ES-I3 (cell line): ENCODE measurements around the gene ANKRD40.

Source experiments
- H3K36me3 ChIP-seq: 2 replicates; pipeline ENCODE4 v1.6.1; 2013; ENCODE audit warnings: mild to moderate bottlenecking, low read length, control low read depth, moderate library complexity; ENCODE audit not compliant: insufficient read depth
- H3K4me1 ChIP-seq: 2 replicates; pipeline ENCODE4 v1.6.1; 2013; ENCODE audit warnings: mild to moderate bottlenecking, control low read depth, low read length; ENCODE audit not compliant: insufficient read depth
- H3K9ac ChIP-seq: 2 replicates; pipeline ENCODE4 v1.6.1; 2013; ENCODE audit warnings: low read depth, mild to moderate bottlenecking, low read length, moderate library complexity
- H3K9me3 ChIP-seq: 2 replicates; pipeline ENCODE4 v1.6.1; 2013; ENCODE audit warnings: mild to moderate bottlenecking, low read length, moderate library complexity; ENCODE audit not compliant: control insufficient read depth, insufficient read depth

The ANKRD40 gene

DNA sequence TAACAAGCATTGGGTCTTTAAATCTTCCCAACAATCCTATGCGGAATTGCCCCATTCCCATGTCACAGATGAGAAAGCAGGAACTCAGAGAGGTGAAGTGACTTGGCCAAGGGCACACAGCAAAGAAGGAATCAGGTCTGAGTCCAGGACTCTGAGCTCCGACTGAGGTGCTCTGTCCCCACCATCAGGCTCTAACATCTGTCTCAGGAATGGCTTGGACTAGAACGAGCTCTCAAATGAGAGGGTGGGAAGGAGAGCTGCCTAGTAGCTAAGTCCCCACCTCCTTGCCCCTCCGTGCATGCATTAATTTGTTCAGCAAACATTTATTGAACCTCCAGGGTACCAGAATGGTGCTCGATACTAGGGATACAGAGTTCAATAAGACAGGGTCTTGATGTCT, 46.4 kb downstream of the ANKRD40 start:
- Histone ChIP-seq H3K4me1 (peaks cover 28% of the 10 kb centered on the region), H3K36me3 (no peaks in the 10 kb centered on the region), H3K9ac (no peak overlapping the region; the same call in 1 of the 2 replicates), H3K9me3 (no peaks in the 10 kb centered on the region)

DNA sequence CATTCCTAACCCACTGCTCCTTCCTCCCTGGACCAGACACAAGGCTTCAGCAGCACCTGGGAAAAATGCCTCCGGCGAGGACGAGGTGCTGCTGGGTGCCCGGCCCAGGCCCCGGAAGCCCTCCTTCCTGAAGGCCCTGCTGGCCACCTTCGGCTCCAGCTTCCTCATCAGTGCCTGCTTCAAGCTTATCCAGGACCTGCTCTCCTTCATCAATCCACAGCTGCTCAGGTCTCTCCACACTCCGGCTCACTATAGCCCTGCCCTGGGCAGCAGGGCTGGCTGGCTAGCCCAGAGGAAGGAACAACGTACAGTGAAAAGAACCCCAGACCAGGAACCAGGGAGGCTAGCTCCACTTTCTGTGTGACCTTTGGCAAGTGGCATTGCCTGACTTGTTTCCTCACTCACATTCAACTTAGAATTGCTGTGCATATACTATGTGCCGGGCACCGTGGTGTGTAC, 46.8 kb downstream of the ANKRD40 start:
- Histone ChIP-seq H3K9ac (no peak overlapping the region), H3K4me1 (peaks cover 28% of the 10 kb centered on the region), H3K36me3 (no peaks in the 10 kb centered on the region), H3K9me3 (no peaks in the 10 kb centered on the region)

DNA sequence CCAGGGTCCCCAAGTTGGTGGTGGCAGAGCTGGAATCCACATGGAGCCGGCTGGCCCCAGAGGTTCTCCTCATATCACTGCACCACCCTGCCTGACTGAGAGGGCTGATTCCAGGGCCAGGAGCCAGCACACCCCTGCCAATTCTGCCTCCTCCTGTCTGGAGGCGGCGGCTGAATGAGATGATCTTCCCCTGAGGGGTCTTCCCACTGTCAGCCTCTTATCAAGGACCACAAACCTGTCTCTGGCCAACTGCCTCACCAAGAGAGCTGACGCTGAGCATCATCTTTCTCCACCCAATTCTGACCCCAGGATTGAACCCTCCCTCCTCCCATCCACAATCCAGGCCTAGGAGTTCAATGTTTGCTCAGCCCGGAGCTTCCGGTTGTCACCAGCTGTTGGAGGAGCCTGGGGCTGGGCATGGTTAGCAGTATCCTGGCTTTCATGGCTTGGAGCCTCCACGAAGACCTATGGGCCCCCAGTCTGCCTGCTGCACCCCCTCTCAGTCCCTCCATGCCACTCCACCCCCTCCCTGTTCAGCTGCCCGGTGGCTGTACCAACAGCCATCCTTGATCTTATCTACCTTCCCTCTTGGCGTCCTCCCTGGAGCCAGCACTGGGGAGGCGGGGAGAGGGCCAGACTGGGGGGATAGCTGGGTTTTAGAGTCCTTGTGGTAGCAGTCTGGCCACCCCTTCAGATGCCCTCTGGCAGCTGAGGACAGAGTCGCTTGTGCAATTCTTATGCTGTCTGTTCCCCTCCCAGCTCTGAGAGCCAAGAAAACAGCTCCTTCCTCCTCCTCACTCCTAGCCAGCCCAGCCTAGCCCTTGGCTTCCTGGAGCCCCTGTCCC, 47.5 kb downstream of the ANKRD40 start:
- no peaks in the 10 kb centered on the region for H3K9me3 ChIP-seq
- no peak overlapping the region for H3K9ac ChIP-seq
- peaks cover 28% of the 10 kb centered on the region for H3K4me1 ChIP-seq
- no peaks in the 10 kb centered on the region for H3K36me3 ChIP-seq

DNA sequence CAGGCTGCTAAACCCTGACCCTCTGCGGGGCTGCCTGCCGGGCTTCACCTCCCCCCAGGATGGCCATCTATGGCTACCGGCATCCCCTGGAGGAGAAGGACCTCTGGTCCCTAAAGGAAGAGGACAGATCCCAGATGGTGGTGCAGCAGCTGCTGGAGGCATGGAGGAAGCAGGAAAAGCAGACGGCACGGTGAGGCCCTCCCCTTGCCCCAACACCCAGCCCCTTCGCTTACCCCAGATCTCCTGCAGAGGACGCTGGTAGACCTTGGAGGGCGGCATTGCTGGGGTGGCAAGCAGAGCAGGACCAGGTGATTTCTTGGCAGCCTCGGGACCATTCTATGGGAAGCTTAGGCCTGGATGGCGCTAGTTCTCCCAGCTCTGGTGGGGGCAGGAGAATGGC, 48.5 kb downstream of the ANKRD40 start:
- Histone ChIP-seq H3K36me3 (no peaks in the 10 kb centered on the region), H3K9ac (no peak overlapping the region), H3K4me1 (peaks cover 28% of the 10 kb centered on the region), H3K9me3 (no peaks in the 10 kb centered on the region)

DNA sequence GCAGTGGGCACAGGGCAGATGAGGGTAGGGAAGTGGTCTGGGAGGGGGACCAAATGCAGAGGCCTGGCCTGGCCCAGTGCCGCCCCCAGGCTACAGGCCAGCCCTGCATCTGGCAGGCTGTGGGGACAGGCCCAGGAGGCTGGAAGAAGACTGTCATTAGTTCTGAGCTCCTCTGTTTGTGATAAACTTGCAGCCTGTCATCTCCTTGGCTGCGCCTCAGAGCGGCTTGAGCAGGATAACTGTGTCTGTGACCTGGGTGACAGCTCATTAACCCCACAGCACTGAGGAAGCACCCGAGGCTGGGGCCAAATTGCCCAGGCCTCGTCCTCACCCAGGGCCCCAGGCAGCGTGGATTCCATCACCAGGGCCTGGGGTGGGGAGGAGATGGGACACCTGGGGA, 49.1 kb downstream of the ANKRD40 start:
- H3K36me3 ChIP-seq = no peaks in the 10 kb centered on the region
- no peak overlapping the region for H3K9ac ChIP-seq
- H3K4me1 ChIP-seq = peaks cover 28% of the 10 kb centered on the region
- no peaks in the 10 kb centered on the region for H3K9me3 ChIP-seq

DNA sequence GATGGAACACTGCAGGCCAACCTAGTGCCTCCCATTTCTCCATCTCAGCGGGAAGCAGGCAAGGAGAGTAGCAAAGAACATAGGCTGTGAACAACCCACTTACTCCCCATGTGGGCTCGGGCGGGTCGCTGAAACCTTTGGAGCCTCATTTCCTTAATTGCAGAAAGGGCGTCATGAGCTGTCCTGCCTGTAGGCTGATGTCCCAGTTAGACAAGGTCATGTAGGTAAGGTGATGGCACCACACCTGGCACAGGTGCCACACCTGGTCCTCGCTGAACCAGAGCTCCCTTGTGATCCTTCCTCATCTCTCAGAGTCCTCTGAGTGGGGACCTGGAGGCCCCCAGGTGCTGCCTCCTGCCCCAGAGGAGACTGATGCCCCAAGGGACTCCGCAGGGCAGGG, 50.1 kb downstream of the ANKRD40 start:
- H3K4me1 ChIP-seq = peaks cover 25% of the 10 kb centered on the region
- H3K9ac ChIP-seq = no peak overlapping the region
- no peaks in the 10 kb centered on the region for H3K36me3 ChIP-seq
- H3K9me3 ChIP-seq = no peaks in the 10 kb centered on the region

DNA sequence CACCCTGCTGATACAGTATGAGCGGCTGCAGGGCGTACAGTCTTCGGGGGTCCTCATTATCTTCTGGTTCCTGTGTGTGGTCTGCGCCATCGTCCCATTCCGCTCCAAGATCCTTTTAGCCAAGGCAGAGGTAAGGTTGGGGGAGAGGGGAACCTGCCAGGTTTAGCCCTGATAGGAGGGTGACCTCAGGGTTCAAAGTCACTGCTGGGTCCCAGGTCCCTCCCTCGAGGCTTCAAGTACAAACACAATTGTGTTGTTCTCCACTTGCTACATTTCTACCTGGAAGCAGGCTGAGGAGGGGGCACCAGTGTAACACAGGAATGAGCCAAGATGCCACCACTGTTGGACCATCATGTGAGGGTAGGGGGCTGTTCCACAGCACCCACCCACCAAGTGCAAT, 50.7 kb downstream of the ANKRD40 start:
- Histone ChIP-seq H3K36me3 (no peaks in the 10 kb centered on the region), H3K4me1 (peaks cover 21% of the 10 kb centered on the region), H3K9me3 (no peaks in the 10 kb centered on the region), H3K9ac (no peak overlapping the region)

DNA sequence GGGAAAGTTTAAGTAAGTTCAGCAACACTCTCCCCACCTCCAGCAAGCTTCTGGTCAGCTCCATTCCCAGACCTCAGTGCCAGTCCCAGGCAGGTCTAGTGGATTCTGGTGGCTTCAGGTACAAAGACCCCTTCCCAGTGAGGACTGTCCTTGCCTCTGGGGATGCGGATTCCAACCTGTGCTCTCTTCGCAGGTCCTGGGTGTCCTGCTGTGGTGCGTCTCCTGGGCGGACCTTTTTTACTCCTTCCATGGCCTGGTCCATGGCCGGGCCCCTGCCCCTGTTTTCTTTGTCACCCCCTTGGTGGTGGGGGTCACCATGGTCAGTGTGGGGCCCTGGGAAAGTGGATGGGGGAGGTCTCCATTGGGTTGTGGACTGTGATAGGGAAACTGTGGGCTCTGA, 51.2 kb downstream of the ANKRD40 start:
- Histone ChIP-seq H3K4me1 (peaks cover 16% of the 10 kb centered on the region), H3K9ac (no peak overlapping the region), H3K36me3 (no peaks in the 10 kb centered on the region), H3K9me3 (no peaks in the 10 kb centered on the region)

DNA sequence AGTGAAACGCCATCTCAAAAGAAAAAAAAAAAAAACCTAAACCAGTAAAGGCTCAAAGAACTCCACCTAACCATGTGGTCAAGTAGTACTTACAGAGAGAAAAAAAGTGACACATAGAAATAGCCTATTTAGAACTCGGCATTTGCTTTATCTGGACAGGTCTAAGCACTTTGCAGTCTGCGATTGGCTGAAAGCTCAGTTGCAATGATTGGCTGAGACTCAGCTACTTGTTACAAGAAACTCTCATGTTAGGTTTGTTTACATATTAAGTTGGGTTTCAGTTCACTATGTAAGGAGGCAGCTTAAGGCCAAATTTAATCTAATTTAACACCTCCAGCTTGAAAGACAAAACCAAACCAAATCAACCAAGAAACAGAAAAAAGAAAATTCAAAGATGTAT, 54.0 kb downstream of the ANKRD40 start:
- Histone ChIP-seq H3K36me3 (no peaks in the 10 kb centered on the region), H3K9me3 (no peaks in the 10 kb centered on the region), H3K4me1 (no peaks in the 10 kb centered on the region; the same call in 1 of the 2 replicates), H3K9ac (no peak overlapping the region)

DNA sequence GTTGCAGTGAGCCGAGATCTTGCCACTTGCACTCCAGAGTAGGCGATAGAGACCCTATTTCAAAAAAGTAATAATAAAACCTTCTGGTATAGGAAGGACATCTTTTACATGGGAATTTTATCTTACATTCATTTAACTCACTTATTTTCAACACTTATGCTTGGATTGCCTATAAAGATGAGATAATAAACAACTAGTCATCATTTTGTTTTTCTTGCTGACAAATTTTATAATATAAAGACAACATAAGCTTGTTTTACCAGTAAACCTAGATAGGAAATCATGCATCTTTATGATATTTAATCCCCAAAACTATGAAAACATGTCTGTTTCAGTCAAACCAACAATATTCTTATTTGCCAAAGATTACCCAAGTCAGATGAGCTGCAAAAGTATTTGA, 56.1 kb downstream of the ANKRD40 start:
- H3K4me1 ChIP-seq = no peaks in the 10 kb centered on the region
- no peaks in the 10 kb centered on the region for H3K36me3 ChIP-seq
- H3K9ac ChIP-seq = no peak overlapping the region
- no peaks in the 10 kb centered on the region for H3K9me3 ChIP-seq

DNA sequence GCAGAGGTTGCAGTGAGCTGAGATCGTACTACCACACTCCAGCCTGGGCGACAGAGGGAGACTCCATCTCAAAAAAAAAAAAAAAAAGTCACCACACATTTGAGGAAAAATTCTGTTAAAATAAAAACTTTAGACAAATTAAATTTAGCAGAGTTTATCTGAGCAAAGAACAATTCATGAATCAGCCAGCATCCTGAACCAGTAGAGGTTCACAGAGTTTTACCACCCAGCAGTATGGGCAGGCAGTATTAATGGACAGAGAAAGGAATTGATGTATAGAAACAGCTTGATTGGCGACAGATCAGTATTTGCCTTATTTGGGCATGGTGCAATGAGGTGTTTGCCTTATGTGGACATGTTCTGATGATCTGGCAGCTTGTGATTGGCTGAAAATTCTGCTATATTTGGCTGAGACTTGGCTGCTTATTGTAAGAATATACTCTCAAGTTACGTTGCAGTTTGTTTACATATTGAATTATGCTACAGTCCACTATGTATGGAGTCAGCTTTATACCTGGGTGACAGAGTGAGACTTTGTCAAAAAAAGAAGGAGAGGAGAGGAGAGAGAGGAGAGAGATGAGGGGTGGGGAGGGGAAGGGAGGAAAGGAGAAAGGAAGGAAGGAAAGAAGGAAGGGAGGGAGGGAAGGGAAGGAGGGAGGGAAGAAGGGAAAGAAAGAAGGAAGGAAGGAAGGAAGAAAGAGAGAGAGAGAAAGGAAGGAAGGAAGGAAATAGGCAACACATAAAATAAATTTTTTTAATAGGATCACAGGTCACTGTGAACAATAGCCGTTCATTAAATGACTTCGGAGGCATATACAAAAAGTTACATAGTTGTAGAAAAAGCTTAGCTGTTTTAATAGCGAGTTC, 58.4 kb downstream of the ANKRD40 start:
- no peaks in the 10 kb centered on the region for H3K9me3 ChIP-seq
- H3K36me3 ChIP-seq = no peaks in the 10 kb centered on the region
- no peaks in the 10 kb centered on the region for H3K4me1 ChIP-seq
- no peak overlapping the region for H3K9ac ChIP-seq

DNA sequence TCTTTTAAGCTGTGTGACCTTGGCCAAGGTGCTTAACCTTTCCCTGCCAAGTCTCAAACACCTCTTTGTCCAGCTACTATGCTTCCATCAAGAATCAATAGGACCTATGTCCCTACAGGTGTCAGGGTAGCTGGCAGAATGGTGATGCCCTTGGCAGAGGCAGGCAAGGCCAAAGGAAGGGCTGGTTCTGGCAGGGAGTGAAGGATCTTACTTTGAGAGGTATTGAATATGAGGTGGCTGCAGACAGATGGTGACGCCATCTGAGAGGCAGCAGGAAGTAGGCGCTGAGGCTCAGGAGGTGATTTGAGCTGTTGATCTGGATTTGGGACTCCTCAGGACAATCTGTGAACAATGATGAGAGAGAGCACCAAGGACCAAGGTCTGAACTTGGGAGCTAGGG, 60.5 kb downstream of the ANKRD40 start:
- no peaks in the 10 kb centered on the region for H3K4me1 ChIP-seq
- H3K36me3 ChIP-seq = no peaks in the 10 kb centered on the region
- H3K9me3 ChIP-seq = no peaks in the 10 kb centered on the region
- H3K9ac ChIP-seq = no peak overlapping the region

DNA sequence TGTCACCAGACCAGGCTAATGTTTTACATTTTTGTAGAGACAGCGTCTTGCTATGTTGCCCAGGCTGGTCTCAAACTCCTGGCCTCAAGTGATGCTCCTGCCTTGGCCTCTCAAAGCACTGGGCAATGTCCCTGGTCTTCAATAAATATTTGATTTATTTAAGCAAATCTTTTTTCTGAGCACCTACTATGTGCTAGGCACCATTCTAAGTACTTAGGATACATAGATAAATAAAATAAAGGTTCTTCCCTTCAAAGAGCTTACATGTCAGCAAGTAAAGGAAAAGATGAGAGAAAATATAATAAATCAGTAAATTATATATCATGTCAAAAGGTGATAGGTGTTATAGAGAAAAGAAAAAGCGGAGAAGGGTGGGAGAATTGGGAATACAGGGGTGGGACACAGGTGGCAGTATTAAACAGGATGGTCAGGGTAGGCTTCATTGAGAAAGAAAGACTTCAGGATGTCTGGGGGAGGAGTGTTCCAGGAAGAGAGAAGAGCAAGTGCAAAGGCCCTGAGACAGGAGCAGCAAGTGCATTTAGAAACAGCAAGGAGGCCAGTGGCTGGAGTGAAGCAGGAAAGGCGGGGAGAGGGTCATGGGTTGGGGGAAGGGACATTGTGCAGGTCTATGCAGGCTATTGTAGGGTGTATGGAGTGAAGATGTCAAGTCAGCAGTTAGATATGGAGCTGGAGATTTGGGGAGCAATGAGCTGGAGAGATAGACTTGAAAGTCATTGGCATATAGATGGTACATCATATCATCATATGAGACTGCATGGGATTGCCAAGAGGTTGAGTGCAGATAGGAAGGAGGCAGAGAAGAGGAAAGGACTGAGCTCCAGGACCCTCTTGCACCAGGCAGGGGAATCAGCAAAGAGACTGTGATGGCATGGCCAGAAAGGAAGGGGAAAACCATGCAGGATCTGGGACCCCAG, 61.7 kb downstream of the ANKRD40 start:
- peaks cover 6% of the 10 kb centered on the region for H3K4me1 ChIP-seq
- no peak overlapping the region for H3K9ac ChIP-seq
- no peaks in the 10 kb centered on the region for H3K36me3 ChIP-seq
- H3K9me3 ChIP-seq = no peaks in the 10 kb centered on the region
